Measurements from ENCODE around the gene PDE4DIP.
"Not testable (repeated sequence)": the region's sequence is repeated elsewhere in the genome, so short reads cannot be mapped to it uniquely, and the experiment has no call there.

PDE4DIP gene

DNA sequence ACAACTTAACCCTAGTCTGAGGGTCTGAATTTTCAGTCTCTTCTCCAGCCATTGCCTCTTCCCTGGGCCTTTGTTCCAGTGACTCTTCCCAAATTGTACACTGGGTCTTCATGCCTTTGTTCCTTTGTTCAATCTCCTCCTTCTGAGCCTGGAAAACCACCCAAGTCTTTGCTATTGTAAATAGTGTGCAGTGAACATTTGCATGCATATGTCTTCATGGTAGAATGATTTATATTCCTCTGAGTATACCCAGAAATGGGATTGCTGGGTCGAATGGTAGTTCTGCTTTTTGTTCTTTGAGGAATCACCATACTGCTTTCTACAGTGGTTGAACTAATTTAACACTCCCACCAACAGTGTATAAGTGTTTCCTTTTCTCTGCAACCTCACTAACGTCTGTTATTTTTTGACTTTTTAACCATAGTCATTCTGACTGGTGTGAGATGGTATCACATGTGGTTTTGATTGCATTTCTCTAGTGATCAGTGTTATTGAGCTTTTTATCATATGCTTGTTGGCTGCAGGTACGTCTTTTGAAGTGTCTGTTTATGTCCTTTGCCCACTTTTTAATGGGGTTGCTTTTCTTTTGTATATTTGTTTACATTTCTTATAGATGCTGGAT, 91.3 kb downstream of the PDE4DIP start:
- not testable (repeated sequence) for H4K20me1 ChIP-seq (ENCODE audit: low read depth, low read length); H2AFZ ChIP-seq (ENCODE audit: low read depth, low read length, severe bottlenecking); H3K9ac ChIP-seq (ENCODE audit: low read length); H3K4me2 ChIP-seq (ENCODE audit: low read depth, low read length, poor library complexity, severe bottlenecking); H3K4me3 ChIP-seq (ENCODE audit: insufficient read depth, low read length, poor library complexity, severe bottlenecking); H3K36me3 ChIP-seq (ENCODE audit: low read length); H3F3A ChIP-seq (ENCODE audit: insufficient read depth); H3K27me3 ChIP-seq (ENCODE audit: low read length); H3K9me3 ChIP-seq (ENCODE audit: insufficient read depth, low read length); H3K27ac ChIP-seq (ENCODE audit: low read depth, low read length); H3K79me2 ChIP-seq (ENCODE audit: insufficient read depth, low read length); H3K9me2 ChIP-seq (replicated peaks; ENCODE audit: insufficient read depth, low read length)

DNA sequence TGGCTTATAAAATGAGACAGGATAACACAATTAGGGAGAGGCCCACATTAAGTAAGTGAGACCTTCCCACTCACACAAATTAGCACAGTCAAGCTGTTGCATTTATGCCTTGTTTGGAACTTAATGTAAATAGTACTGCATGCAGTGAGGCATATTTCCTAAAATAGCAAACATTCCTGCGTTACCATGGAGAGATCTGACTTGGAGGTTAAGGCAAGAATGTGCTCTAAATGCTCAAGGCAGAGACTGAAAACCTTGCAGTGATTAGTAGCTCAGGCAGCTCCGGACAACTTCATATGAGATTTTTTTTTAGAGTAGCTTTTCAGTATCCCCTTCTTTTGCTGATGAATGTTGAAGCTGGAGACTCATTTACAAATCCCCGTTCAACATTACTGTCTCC, 98.7 kb downstream of the PDE4DIP start:
- H4K20me1 ChIP-seq (ENCODE audit: low read depth, low read length); H3F3A ChIP-seq (ENCODE audit: insufficient read depth); H3K4me3 ChIP-seq (ENCODE audit: insufficient read depth, low read length, poor library complexity, severe bottlenecking); H3K27me3 ChIP-seq (ENCODE audit: low read length); H3K9me3 ChIP-seq (ENCODE audit: insufficient read depth, low read length); H3K4me2 ChIP-seq (ENCODE audit: low read depth, low read length, poor library complexity, severe bottlenecking); H3K36me3 ChIP-seq (ENCODE audit: low read length); H3K79me2 ChIP-seq (ENCODE audit: insufficient read depth, low read length); H2AFZ ChIP-seq (ENCODE audit: low read depth, low read length, severe bottlenecking); H3K9me2 ChIP-seq (replicated peaks; ENCODE audit: insufficient read depth, low read length); H3K9ac ChIP-seq (ENCODE audit: low read length); H3K27ac ChIP-seq (ENCODE audit: low read depth, low read length): not testable (repeated sequence)

DNA sequence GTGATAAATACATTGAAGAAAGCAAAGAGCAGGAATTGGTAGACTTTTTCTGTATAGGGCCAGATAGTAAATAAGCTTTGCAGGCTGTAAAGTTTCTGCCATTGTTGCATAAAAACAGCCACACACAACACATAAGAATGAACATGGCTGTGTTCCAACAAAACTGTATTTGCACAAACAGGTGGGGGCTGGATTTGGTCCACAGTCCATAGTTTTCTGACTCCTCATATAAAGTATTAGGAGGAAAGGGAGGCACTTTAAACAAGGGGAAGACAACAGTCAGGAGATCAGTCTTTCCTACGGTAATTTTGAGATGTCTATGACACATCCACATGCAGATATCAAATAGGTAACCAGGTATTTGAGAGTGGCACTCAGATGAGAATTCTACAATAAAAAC, 100.9 kb downstream of the PDE4DIP start:
- not testable (repeated sequence) for H3K36me3 ChIP-seq (ENCODE audit: low read length); H3K4me3 ChIP-seq (ENCODE audit: insufficient read depth, low read length, poor library complexity, severe bottlenecking); H3K9me2 ChIP-seq (replicated peaks; ENCODE audit: insufficient read depth, low read length); H3K27me3 ChIP-seq (ENCODE audit: low read length); H3F3A ChIP-seq (ENCODE audit: insufficient read depth); H4K20me1 ChIP-seq (ENCODE audit: low read depth, low read length); H2AFZ ChIP-seq (ENCODE audit: low read depth, low read length, severe bottlenecking); H3K79me2 ChIP-seq (ENCODE audit: insufficient read depth, low read length); H3K9ac ChIP-seq (ENCODE audit: low read length); H3K4me2 ChIP-seq (ENCODE audit: low read depth, low read length, poor library complexity, severe bottlenecking); H3K27ac ChIP-seq (ENCODE audit: low read depth, low read length); H3K9me3 ChIP-seq (ENCODE audit: insufficient read depth, low read length)

DNA sequence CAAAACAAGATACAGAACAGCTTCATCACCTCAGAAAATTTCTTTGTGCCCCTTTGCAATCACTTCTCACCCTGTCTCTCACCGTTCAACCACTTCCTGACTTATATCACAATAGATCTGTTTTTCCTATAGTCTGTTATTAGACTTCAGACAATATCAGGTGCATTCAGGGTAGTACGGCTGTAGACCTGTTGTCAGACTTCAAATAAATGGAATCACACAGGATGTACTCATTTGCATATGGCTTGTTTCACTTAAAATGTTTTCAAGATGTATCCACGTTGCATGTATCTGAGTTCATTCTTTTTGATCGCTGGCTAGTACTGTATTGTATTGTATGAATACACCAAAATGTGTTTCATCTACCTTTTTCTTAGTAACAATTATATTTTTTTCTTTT, 104.5 kb downstream of the PDE4DIP start:
- not testable (repeated sequence) for H3K79me2 ChIP-seq (ENCODE audit: insufficient read depth, low read length); H3K36me3 ChIP-seq (ENCODE audit: low read length); H3K9me3 ChIP-seq (ENCODE audit: insufficient read depth, low read length); H3K27ac ChIP-seq (ENCODE audit: low read depth, low read length); H3K27me3 ChIP-seq (ENCODE audit: low read length); H3F3A ChIP-seq (ENCODE audit: insufficient read depth); H4K20me1 ChIP-seq (ENCODE audit: low read depth, low read length); H2AFZ ChIP-seq (ENCODE audit: low read depth, low read length, severe bottlenecking); H3K9me2 ChIP-seq (replicated peaks; ENCODE audit: insufficient read depth, low read length); H3K4me3 ChIP-seq (ENCODE audit: insufficient read depth, low read length, poor library complexity, severe bottlenecking); H3K9ac ChIP-seq (ENCODE audit: low read length); H3K4me2 ChIP-seq (ENCODE audit: low read depth, low read length, poor library complexity, severe bottlenecking)

DNA sequence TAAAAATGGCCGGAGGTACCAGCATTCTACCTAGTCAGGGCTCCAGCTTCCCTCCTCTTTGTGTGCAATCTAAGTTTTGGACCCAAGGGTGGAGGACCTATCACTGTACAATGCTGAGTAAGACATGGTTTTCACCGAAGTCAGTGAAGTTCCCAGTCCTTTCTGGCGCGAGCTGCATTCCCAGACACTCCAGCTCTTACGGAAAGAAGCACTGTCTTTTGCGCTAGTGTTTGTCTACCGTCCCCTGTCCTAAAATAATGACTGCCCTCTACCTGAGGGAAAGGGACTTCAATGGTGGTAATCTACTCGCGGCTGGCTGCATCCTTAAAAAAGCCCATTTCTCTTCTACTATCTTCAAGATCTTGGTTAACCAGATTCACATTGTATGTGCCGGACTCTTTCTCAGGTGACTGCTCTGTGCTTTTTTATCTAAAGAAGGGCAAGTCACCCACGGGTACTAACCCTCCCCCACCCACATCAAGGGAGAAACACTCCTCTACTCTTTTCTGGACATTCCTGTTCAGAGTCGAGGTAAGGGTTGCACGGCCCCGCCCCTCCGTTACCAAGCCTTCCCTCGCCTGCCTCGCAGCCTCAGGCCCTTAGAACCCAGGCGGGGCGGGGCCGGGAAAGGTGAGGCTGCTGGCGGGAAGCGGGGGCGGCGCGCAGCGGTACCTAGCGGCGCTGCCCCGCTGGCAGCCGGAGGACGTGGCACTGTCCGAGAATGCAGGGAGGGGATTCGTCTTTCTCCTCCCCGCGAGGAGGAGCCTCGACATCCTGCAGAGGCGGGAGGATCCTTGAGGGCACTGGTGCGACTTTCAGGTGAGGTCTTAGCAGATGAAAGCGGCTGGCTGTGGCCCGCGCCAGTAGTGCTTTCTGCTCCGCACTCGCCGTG, 107.4 kb downstream of the PDE4DIP start:
- H3K79me2 ChIP-seq (ENCODE audit: insufficient read depth, low read length); H3K27ac ChIP-seq (ENCODE audit: low read depth, low read length); H3K27me3 ChIP-seq (ENCODE audit: low read length); H3K36me3 ChIP-seq (ENCODE audit: low read length); H3F3A ChIP-seq (ENCODE audit: insufficient read depth); H3K9me2 ChIP-seq (replicated peaks; ENCODE audit: insufficient read depth, low read length); H3K9me3 ChIP-seq (ENCODE audit: insufficient read depth, low read length); H4K20me1 ChIP-seq (ENCODE audit: low read depth, low read length): not testable (repeated sequence)
- Histone ChIP-seq H2AFZ (ENCODE audit: low read depth, low read length, severe bottlenecking) (peak overlapping the region; percentile 61), H3K9ac (ENCODE audit: low read length) (peak overlapping the region; percentile 46), H3K4me3 (ENCODE audit: insufficient read depth, low read length, poor library complexity, severe bottlenecking) (peak overlapping the region; percentile 43), H3K4me2 (ENCODE audit: low read depth, low read length, poor library complexity, severe bottlenecking) (peak overlapping the region; percentile 44)

DNA sequence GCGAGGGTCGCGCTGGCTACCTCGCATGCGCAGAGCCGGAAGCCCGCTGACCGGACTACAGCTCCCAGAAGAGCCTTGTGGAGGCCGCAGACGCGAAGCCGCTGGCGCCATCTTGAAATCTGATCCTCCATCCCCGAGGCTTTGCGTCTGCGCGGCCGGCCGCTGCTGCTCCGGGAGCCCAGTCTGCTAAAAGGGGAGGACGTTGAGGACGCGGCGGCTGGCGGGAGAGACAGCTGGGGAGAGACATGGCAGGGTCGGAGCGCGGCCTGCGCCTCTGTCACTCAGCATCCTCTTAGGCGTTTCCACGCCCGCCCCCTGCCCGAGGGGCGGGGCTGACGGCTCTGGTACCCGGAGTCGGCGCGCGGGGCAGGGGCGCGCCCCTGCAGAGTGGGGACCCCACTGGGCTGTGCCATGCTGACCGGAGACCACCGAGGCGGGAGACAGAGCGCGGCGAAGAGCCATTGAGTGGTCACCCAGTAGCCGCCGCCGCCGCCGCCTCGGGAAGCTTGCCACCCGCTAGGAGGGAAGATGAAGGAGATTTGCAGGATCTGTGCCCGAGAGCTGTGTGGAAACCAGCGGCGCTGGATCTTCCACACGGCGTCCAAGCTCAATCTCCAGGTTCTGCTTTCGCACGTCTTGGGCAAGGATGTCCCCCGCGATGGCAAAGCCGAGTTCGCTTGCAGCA, 108.2 kb downstream of the PDE4DIP start:
- not testable (repeated sequence) for H3F3A ChIP-seq (ENCODE audit: insufficient read depth); H4K20me1 ChIP-seq (ENCODE audit: low read depth, low read length); H3K79me2 ChIP-seq (ENCODE audit: insufficient read depth, low read length); H3K9me2 ChIP-seq (replicated peaks; ENCODE audit: insufficient read depth, low read length); H3K27me3 ChIP-seq (ENCODE audit: low read length); H3K9me3 ChIP-seq (ENCODE audit: insufficient read depth, low read length); H3K27ac ChIP-seq (ENCODE audit: low read depth, low read length); H3K36me3 ChIP-seq (ENCODE audit: low read length)
- H2AFZ ChIP-seq (ENCODE audit: low read depth, low read length, severe bottlenecking): peak overlapping the region; percentile 71
- H3K4me2 ChIP-seq (ENCODE audit: low read depth, low read length, poor library complexity, severe bottlenecking): peak overlapping the region; percentile 58
- H3K4me3 ChIP-seq (ENCODE audit: insufficient read depth, low read length, poor library complexity, severe bottlenecking): peak overlapping the region; percentile 50
- peak overlapping the region; percentile 46 for H3K9ac ChIP-seq (ENCODE audit: low read length)

DNA sequence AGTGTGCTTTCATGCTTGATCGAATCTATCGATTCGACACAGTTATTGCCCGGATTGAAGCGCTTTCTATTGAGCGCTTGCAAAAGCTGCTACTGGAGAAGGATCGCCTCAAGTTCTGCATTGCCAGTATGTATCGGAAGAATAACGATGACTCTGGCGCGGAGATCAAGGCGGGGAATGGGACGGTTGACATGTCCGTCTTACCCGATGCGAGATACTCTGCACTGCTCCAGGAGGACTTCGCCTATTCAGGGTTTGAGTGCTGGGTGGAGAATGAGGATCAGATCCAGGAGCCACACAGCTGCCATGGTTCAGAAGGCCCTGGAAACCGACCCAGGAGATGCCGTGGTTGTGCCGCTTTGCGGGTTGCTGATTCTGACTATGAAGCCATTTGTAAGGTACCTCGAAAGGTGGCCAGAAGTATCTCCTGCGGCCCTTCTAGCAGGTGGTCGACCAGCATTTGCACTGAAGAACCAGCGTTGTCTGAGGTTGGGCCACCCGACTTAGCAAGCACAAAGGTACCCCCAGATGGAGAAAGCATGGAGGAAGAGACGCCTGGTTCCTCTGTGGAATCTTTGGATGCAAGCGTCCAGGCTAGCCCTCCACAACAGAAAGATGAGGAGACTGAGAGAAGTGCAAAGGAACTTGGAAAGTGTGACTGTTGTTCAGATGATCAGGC, 108.8 kb downstream of the PDE4DIP start:
- not testable (repeated sequence) for H3K9me2 ChIP-seq (replicated peaks; ENCODE audit: insufficient read depth, low read length); H3F3A ChIP-seq (ENCODE audit: insufficient read depth); H3K27ac ChIP-seq (ENCODE audit: low read depth, low read length); H3K9me3 ChIP-seq (ENCODE audit: insufficient read depth, low read length); H4K20me1 ChIP-seq (ENCODE audit: low read depth, low read length); H3K27me3 ChIP-seq (ENCODE audit: low read length); H3K36me3 ChIP-seq (ENCODE audit: low read length); H3K79me2 ChIP-seq (ENCODE audit: insufficient read depth, low read length)
- H2AFZ ChIP-seq (ENCODE audit: low read depth, low read length, severe bottlenecking): peak overlapping the region; percentile 71
- H3K9ac ChIP-seq (ENCODE audit: low read length): peak overlapping the region; percentile 46
- peak overlapping the region; percentile 58 for H3K4me2 ChIP-seq (ENCODE audit: low read depth, low read length, poor library complexity, severe bottlenecking)
- H3K4me3 ChIP-seq (ENCODE audit: insufficient read depth, low read length, poor library complexity, severe bottlenecking): peak overlapping the region; percentile 43

Data from SU-DHL-6 (cell line).